ENCODE measurements around the gene SYT8.

Gene SYT8

GRCh38 chr11:1834062-1834610 lies 654 bp upstream of the SYT8 start:
- no peak for DNase-seq

- no peak for DNase-seq
Measured at GRCh38 chr11:1835671-1836010, 851 bp downstream of the SYT8 start.

- DNase-seq = no peak
Measured at GRCh38 chr11:1836011-1836945, 1.5 kb downstream of the SYT8 start.

GRCh38 chr11:1837171-1838076 lies 2.6 kb downstream of the SYT8 start:
- DNase-seq = peak; percentile 62

- no peak for DNase-seq
Measured at GRCh38 chr11:1838077-1838425, 3.3 kb downstream of the SYT8 start.

GRCh38 chr11:1838426-1839144 lies 3.8 kb downstream of the SYT8 start, which contains the start of gene TNNI2:
TNNI2 (plus strand) TSS chr11:1838981; CDS start chr11:1839697, 716 bp downstream.
- no peak for DNase-seq

- no peak for DNase-seq
Measured at GRCh38 chr11:1839204-1839923, 4.6 kb downstream of the SYT8 start.

GRCh38 chr11:1839924-1840779 lies 5.4 kb downstream of the SYT8 start:
- no peak for DNase-seq

GRCh38 chr11:1840780-1841480 lies 6.1 kb downstream of the SYT8 start:
- DNase-seq = no peak

GRCh38 chr11:1841511-1842148 lies 6.8 kb downstream of the SYT8 start:
- DNase-seq = no peak

- DNase-seq = no peak
Measured at GRCh38 chr11:1842149-1843097, 7.6 kb downstream of the SYT8 start.

GRCh38 chr11:1843098-1843473 lies 8.3 kb downstream of the SYT8 start:
- DNase-seq = no peak

- no peak for DNase-seq
Measured at GRCh38 chr11:1843796-1844195, 9.0 kb downstream of the SYT8 start.

- no peak for DNase-seq
Measured at GRCh38 chr11:1844221-1845094, 9.7 kb downstream of the SYT8 start.

GRCh38 chr11:1845095-1845429 lies 10.3 kb downstream of the SYT8 start:
- no peak for DNase-seq

- DNase-seq = no peak
Measured at GRCh38 chr11:1845561-1846452, 11.0 kb downstream of the SYT8 start.

- DNase-seq = no peak
Measured at GRCh38 chr11:1846453-1846932, 11.7 kb downstream of the SYT8 start.

All from fibroblast of upper back skin (primary cell).